Keratinocyte (primary cell): ENCODE results near the gene HIGD1B. TPM values are rescaled to one million over a fixed set of nuclear protein-coding genes. Genes with fewer than 3 reads are reported as not detected.

Experiments
- DNase-seq: peaks from one replicate; pipeline ENCODE4 v3.0.0-alpha.2; 2011; ENCODE audit warnings: low read depth, missing footprints, low spot score
- FAIRE-seq: peaks from 2 replicates; lab custom pipeline; 2011; peaks lifted over from hg19 to GRCh38; lab: Jason Lieb, UNC
- H2AFZ ChIP-seq: 2 replicates; pipeline ENCODE4 v1.6.0; 2012; ENCODE audit warnings: low read length, control low read depth, inconsistent platforms; ENCODE audit not compliant: control insufficient read depth
- H3K27ac ChIP-seq: 2 replicates; pipeline ENCODE4 v1.5.1; 2011; ENCODE audit warnings: low read length; ENCODE audit not compliant: control insufficient read depth, insufficient read depth
- H3K27me3 ChIP-seq: 3 replicates; pipeline ENCODE4 v1.6.0; 2011; ENCODE audit warnings: low read length; ENCODE audit not compliant: control insufficient read depth, insufficient read depth; ENCODE audit errors: extremely low read depth
- H3K36me3 ChIP-seq, 2 experiments: 2 replicates in 1 of 2; 3 replicates in 1 of 2; pipeline ENCODE4 v1.5.1; 2011; ENCODE audit warnings: low read length in 2 of 2, mild to moderate bottlenecking in 1 of 2; ENCODE audit not compliant: control insufficient read depth in 2 of 2, insufficient read depth in 2 of 2; ENCODE audit errors: extremely low read depth in 1 of 2
- H3K4me1 ChIP-seq: 3 replicates; pipeline ENCODE4 v1.5.1; 2011; ENCODE audit warnings: low read length; ENCODE audit not compliant: control insufficient read depth, insufficient read depth; ENCODE audit errors: extremely low read depth
- H3K4me2 ChIP-seq: 3 replicates; pipeline ENCODE4 v1.6.0; 2011; ENCODE audit warnings: low read depth, low read length; ENCODE audit not compliant: control insufficient read depth, insufficient read depth; ENCODE audit errors: extremely low read depth
- H3K4me3 ChIP-seq, 3 experiments: fragments of 200-600 bp in 1 of 3; sonication (generic) in 1 of 3; 2 replicates in 2 of 3; 3 replicates in 1 of 3; pipeline ENCODE4 v1.5.1; 2011 to 2016; ENCODE audit warnings: low read length in 3 of 3, mild to moderate bottlenecking in 3 of 3, control low read depth in 2 of 3, inconsistent platforms in 1 of 3, low read depth in 1 of 3, mixed read lengths in 1 of 3, mixed run types in 1 of 3, moderate library complexity in 1 of 3; ENCODE audit not compliant: control insufficient read depth in 2 of 3, insufficient read depth in 2 of 3; ENCODE audit errors: extremely low read depth in 1 of 3
- H3K79me2 ChIP-seq: 2 replicates; pipeline ENCODE4 v1.6.0; 2012; ENCODE audit warnings: low read length; ENCODE audit not compliant: control insufficient read depth, insufficient read depth
- H3K9ac ChIP-seq: 3 replicates; pipeline ENCODE4 v1.6.0; 2011; ENCODE audit warnings: low read length; ENCODE audit not compliant: control insufficient read depth, insufficient read depth; ENCODE audit errors: extremely low read depth
- H3K9me1 ChIP-seq: 3 replicates; pipeline ENCODE4 v1.6.0; 2011; ENCODE audit warnings: low read length; ENCODE audit not compliant: control insufficient read depth, insufficient read depth; ENCODE audit errors: extremely low read depth
- H3K9me3 ChIP-seq: 2 replicates; pipeline ENCODE4 v1.5.1; 2012; ENCODE audit warnings: low read depth, low read length; ENCODE audit not compliant: control insufficient read depth
- H4K20me1 ChIP-seq: 3 replicates; pipeline ENCODE4 v1.6.0; 2011; ENCODE audit warnings: low read length; ENCODE audit not compliant: control insufficient read depth, insufficient read depth; ENCODE audit errors: extremely low read depth
- CTCF ChIP-seq, 3 experiments: IDR thresholded peaks in 1 of 3; conservative IDR thresholded peaks in 1 of 3; optimal IDR thresholded peaks in 1 of 3; 2 replicates in 2 of 3; 3 replicates in 1 of 3; pipeline versions ENCODE3 to v1.5.1; 2011; ENCODE audit warnings: low read length in 3 of 3, mild to moderate bottlenecking in 3 of 3, moderate library complexity in 2 of 3, control low read depth in 1 of 3, inconsistent platforms in 1 of 3; ENCODE audit not compliant: insufficient read depth in 2 of 3; ENCODE audit errors: extremely low read depth in 1 of 3
- EZH2 ChIP-seq: IDR thresholded peaks from one replicate; pipeline ENCODE4 v1.6.1; 2012; ENCODE audit warnings: inconsistent platforms, mild to moderate bottlenecking, low read length, moderate library complexity
- dilution Hi-C: fragments of 300-500 bp; cut with MboI; formaldehyde crosslinking; loops from one replicate; pipeline ENCODE4 v1.7.0; 2020; ENCODE audit warnings: low sequenced_read_pairs; ENCODE audit not compliant: extremely low pct_ligation_motif_present
- polyA plus RNA-seq, 5 experiments: library from polyadenylated mRNA; depleted of rRNA in 3 of 5; stranded (reverse) in 3 of 5; stranded (forward) in 1 of 5; unstranded in 1 of 5; fragments of >200 nt; gene quantifications; 1 replicate in 1 of 5; 2 replicates in 3 of 5; 3 replicates in 1 of 5; pipeline versions ENCODE4 v1.2.1 to v1.2.3, GENCODE V29; 2011 to 2012; ENCODE audit warnings: missing spikeins in 2 of 5, low read depth in 1 of 5, low replicate concordance in 1 of 5

HIGD1B gene
- polyA plus RNA-seq, 1 donor (not counting 4 experiments of a cell fraction or from before 2014, with no cell fraction given), result not detected

- no peak overlapping the region for H3K4me2 ChIP-seq
- no peaks in the 10 kb centered on the region for H3K36me3 ChIP-seq
- H3K4me3 ChIP-seq, result no peak overlapping the region
- no peaks in the 10 kb centered on the region for H3K9me1 ChIP-seq
- H4K20me1 ChIP-seq, result no peaks in the 10 kb centered on the region
- TF ChIP-seq EZH2 (no peak), CTCF (optimal IDR thresholded peaks at IDR 0.05 in 1 of 3, IDR thresholded peaks at IDR 0.05 in 1 of 3, conservative IDR thresholded peaks at IDR 0.05 in 1 of 3; ENCODE audit: extremely low read depth in 1 of 3, insufficient read depth in 2 of 3, low read length in 3 of 3) (no peak)
- FAIRE-seq (no peak), DNase-seq (no peak)
- H3K9ac ChIP-seq, result no peak overlapping the region
- H3K27ac ChIP-seq, result no peak overlapping the region
- no peaks in the 10 kb centered on the region for H3K27me3 ChIP-seq
- no peak overlapping the region for H2AFZ ChIP-seq
- no peaks in the 10 kb centered on the region for H3K9me3 ChIP-seq
- no peaks in the 10 kb centered on the region for H3K79me2 ChIP-seq
- dilution Hi-C loops, result no loop called here
- no peaks in the 10 kb centered on the region for H3K4me1 ChIP-seq
These were observed 7.4 kb upstream of the HIGD1B start for GRCh38 chr17:44840274-44840673.

DNA sequence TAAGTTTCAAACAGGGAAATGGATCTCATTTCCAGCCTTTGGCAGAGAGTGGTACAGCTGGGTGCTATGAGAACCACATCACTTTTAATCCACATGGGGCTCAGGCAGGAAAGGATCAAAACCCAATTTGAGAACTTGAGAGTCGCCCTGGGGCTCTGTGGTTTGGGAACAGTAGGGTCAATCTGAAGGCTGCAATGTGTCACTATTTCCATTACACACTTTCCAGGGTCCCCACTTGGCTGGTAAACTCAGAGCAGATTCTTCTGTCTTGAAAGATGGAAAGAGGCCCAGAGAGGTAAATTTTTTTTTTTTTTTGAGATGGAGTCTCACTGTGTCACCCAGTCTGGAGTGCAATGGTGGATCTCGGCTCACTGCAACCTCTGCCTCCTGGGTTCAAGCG lies 6.7 kb upstream of the HIGD1B start:
- no peaks in the 10 kb centered on the region for H3K27me3 ChIP-seq
- TF ChIP-seq CTCF (optimal IDR thresholded peaks at IDR 0.05 in 1 of 3, IDR thresholded peaks at IDR 0.05 in 1 of 3, conservative IDR thresholded peaks at IDR 0.05 in 1 of 3; ENCODE audit: extremely low read depth in 1 of 3, insufficient read depth in 2 of 3, low read length in 3 of 3) (no peak), EZH2 (no peak)
- H3K36me3 ChIP-seq, result no peaks in the 10 kb centered on the region
- H3K79me2 ChIP-seq, result no peaks in the 10 kb centered on the region
- H3K9me1 ChIP-seq, result no peaks in the 10 kb centered on the region
- no peaks in the 10 kb centered on the region for H3K4me1 ChIP-seq
- H2AFZ ChIP-seq, result no peak overlapping the region
- FAIRE-seq (no peak), DNase-seq (no peak)
- H4K20me1 ChIP-seq, result no peaks in the 10 kb centered on the region
- H3K9ac ChIP-seq, result no peak overlapping the region
- no peak overlapping the region for H3K4me2 ChIP-seq
- H3K9me3 ChIP-seq, result no peaks in the 10 kb centered on the region
- no peak overlapping the region for H3K4me3 ChIP-seq
- dilution Hi-C loops, result no loop called here
- H3K27ac ChIP-seq, result no peak overlapping the region
